ENCODE results near the gene SETD5. TPM values are rescaled to one million over a fixed set of nuclear protein-coding genes. Genes with fewer than 3 reads are reported as not detected.
A peak's percentile ranks its signal among the peaks of the same experiment; 100 is the strongest.

SETD5 gene
- total RNA-seq, 2 experiments from 2014 or later = 98.0 to 103 TPM

DNA sequence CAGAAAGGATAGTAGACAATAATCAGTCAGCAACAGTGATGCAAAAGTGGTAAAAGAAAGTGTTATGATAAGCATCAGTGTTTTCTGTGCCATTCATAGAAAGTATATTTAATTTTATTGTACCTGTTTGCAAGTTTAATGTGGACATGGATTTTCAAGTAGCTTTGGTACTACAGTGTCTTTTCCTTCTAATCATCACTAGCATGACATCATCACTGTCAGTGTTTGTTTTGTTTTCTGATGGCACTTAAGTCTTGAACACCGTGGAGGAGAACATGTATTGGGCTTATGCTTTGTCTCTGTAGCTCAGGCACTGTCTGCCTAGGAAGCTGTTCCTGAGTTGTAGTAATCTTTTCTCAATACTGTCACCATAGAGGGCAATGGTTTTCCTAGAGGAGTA lies 41.9 kb downstream of the SETD5 start:
- CTCF ChIA-PET = no interaction called here
- DNase-seq = no peak
- H3K36me3 Mint-ChIP-seq = peaks cover 62% of the 10 kb centered on the region
- no peaks in the 10 kb centered on the region for H3K27me3 Mint-ChIP-seq
- intact Hi-C loops (cut with micrococcal nuclease) = no loop called here
- POLR2A ChIA-PET = no interaction called here
- no peaks in the 10 kb centered on the region for H3K9me3 Mint-ChIP-seq
- peak overlapping the region; percentile 28 for H3K27ac Mint-ChIP-seq
- peaks cover 9% of the 10 kb centered on the region for H3K4me1 Mint-ChIP-seq (ENCODE audit: low read depth)
- no peak overlapping the region for H3K4me3 Mint-ChIP-seq

DNA sequence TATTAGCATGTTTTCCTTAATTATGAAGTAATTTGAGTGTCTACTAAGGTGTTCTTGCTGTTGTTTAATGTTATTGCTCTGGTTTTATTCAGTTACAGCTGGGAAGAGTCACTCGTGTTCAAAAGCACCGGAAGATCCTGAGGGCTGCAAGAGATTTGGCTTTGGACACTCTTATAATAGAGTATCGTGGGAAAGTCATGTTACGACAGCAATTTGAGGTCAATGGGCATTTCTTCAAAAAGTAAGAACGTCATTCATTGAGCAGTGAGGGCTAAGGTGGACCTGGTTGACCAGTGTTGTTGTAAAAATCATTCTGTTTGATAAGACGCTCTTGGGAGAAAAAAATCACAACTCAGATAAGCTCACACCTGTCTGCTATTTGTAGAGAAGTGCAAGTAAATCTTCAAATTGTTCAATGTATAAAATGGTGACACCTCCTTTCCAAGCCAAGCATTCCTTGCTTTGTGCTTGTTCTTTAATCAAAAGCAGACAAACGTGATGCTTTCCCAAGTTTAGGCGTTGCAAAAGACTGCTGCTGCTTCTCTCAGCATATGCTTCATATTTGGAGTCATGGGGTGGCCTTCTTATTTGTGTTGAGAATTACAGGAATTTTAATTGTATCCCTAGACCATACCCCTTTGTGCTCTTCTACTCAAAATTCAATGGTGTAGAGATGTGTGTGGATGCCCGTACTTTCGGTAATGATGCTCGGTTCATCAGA lies 44.2 kb downstream of the SETD5 start:
- Mint-ChIP-seq H3K36me3 (peaks cover 59% of the 10 kb centered on the region), H3K9me3 (no peaks in the 10 kb centered on the region), H3K27me3 (no peaks in the 10 kb centered on the region), H3K27ac (no peak overlapping the region), H3K4me1 (ENCODE audit: low read depth) (peaks cover 7% of the 10 kb centered on the region), H3K4me3 (no peak overlapping the region)
- POLR2A ChIA-PET = interaction anchor here (1.0 kb wide), 1 partner anchor 43 kb away, joined by 3 read pairs; no protein-coding TSS in a partner anchor
- CTCF ChIA-PET = no interaction called here
- intact Hi-C loops (cut with micrococcal nuclease) = no loop called here
- DNase-seq = no peak

DNA sequence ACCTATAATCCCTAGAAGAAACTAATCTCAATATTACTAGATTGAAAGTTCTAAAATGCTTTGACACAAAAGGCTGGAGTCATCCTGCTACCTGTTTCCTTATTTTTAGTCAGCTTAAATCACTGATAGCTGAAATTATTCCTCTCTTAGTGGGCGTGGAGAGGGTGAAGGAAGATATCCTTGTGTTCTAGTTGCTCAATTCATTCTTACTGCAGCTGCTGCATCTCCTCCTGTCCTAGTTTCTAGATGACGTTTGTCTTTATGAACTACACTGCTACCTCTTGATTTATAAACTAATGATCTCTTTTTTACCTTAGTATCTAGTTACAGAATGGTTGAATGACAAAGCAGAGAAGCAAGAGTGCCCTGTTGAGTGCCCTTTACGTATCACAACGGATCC lies 50.7 kb downstream of the SETD5 start:
- no peak for DNase-seq
- CTCF ChIA-PET = interaction anchor here (1.4 kb wide), 1 partner anchor 95 kb away, joined by 4 read pairs; no protein-coding TSS in a partner anchor
- POLR2A ChIA-PET = no interaction called here
- H3K36me3 Mint-ChIP-seq = peaks cover 56% of the 10 kb centered on the region
- H3K4me3 Mint-ChIP-seq = no peak overlapping the region
- H3K27me3 Mint-ChIP-seq = no peaks in the 10 kb centered on the region
- peaks cover 36% of the 10 kb centered on the region for H3K4me1 Mint-ChIP-seq (ENCODE audit: low read depth)
- intact Hi-C loops (cut with micrococcal nuclease) = no loop called here
- H3K9me3 Mint-ChIP-seq = no peaks in the 10 kb centered on the region
- peak overlapping the region; percentile 28 for H3K27ac Mint-ChIP-seq

DNA sequence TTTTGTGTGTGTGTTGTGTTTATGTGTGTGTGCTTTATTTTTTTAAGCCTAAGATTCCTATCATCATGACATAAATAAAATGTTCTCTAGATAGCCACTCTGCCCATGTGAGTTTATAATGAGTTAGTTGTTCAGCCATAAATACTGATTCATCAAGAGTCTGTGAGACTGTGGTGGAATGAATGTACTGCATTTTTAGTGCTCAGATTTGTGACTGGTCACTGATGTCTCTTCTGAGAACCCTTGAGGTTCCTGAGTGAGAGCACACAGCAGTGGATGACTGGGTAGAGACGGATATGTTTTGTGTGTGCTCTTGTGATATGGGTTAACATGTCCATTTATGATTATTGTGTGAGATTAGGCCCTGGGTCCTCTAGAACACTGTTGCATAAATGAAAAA lies 51.2 kb downstream of the SETD5 start:
- DNase-seq = no peak
- intact Hi-C loops (cut with micrococcal nuclease) = no loop called here
- no peak overlapping the region for H3K4me3 Mint-ChIP-seq
- peaks cover 55% of the 10 kb centered on the region for H3K36me3 Mint-ChIP-seq
- POLR2A ChIA-PET = no interaction called here
- H3K27ac Mint-ChIP-seq = peak overlapping the region; percentile 28
- peaks cover 38% of the 10 kb centered on the region for H3K4me1 Mint-ChIP-seq (ENCODE audit: low read depth)
- no peaks in the 10 kb centered on the region for H3K27me3 Mint-ChIP-seq
- H3K9me3 Mint-ChIP-seq = no peaks in the 10 kb centered on the region
- CTCF ChIA-PET = interaction anchor here (1.4 kb wide), 1 partner anchor 95 kb away, joined by 4 read pairs; no protein-coding TSS in a partner anchor

DNA sequence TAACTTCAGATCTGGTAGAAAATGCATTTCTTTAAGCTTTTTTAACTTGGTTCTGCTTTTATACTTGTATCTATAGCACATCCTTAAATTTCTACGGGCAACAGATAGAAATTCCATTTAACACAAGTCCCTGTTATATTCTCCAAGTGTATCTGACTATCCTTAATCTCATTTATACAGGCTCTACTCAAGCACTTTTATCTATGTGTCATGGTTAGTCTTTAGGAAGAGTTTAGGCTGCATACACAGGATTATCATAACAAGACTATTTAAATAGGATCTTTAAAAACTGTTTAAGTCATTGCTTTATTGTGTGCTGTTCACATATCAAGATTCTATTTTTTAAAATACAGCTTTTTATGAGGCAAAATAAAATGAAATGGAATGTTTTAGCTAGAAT lies 52.7 kb downstream of the SETD5 start:
- Mint-ChIP-seq H3K4me1 (ENCODE audit: low read depth) (peaks cover 38% of the 10 kb centered on the region), H3K36me3 (peaks cover 52% of the 10 kb centered on the region), H3K4me3 (no peak overlapping the region), H3K27me3 (no peaks in the 10 kb centered on the region), H3K9me3 (no peaks in the 10 kb centered on the region), H3K27ac (no peak overlapping the region)
- POLR2A ChIA-PET = interaction anchor here (1.0 kb wide), 1 partner anchor 55 kb away, joined by 3 read pairs; no protein-coding TSS in a partner anchor
- intact Hi-C loops (cut with micrococcal nuclease) = no loop called here
- no peak for DNase-seq
- CTCF ChIA-PET = no interaction called here

DNA sequence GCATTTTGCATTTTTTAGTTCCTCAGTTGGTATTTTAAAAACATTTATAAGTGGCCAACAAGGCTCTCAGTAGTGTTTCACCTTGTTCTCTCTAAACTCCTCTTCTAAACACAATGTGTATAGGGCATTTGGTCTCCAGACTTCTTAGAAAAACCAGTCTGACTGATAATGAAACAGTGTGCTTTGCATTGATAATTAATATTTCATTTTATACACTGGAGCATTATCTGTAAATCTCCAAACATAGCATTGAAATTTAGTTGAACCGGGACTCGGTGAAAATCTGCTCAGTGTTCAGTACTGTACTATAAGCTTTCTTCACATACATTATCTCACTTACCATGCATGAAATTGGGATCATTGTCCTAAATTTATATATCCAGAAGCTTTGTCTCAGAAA lies 53.6 kb downstream of the SETD5 start:
- ChIA-PET CTCF (interaction anchor here (0.9 kb wide), 1 partner anchor 97 kb away, joined by 4 read pairs; no protein-coding TSS in a partner anchor), POLR2A (interaction anchor here (1.0 kb wide), 1 partner anchor 55 kb away, joined by 3 read pairs; no protein-coding TSS in a partner anchor)
- H3K4me1 Mint-ChIP-seq (ENCODE audit: low read depth) = peaks cover 38% of the 10 kb centered on the region
- no peak for DNase-seq
- no peaks in the 10 kb centered on the region for H3K9me3 Mint-ChIP-seq
- H3K4me3 Mint-ChIP-seq = no peak overlapping the region
- H3K27me3 Mint-ChIP-seq = no peaks in the 10 kb centered on the region
- intact Hi-C loops (cut with micrococcal nuclease) = no loop called here
- no peak overlapping the region for H3K27ac Mint-ChIP-seq
- peaks cover 54% of the 10 kb centered on the region for H3K36me3 Mint-ChIP-seq

DNA sequence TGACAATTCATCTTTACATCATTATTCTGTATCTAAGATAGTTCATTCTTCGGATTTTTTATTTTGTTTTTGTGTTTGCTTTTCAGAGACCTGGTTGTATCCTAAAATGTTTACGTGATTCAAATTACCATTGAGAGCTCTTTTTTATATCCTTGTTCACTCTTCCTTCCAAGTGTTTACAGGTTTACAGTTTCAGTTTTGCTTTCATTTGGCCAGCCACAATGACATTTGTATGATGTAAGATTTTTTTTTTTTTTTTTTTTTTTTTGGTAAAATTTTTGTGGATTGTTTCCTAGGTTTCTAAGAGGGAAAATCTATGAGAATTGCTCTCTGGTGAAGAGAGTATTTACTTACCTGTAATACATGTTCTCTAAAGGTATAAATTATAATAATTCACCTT lies 55.0 kb downstream of the SETD5 start:
- intact Hi-C loops (cut with micrococcal nuclease) = loop anchor here (1.0 kb wide), 1 partner anchor 55 kb away; the partner anchor contains the start of gene SETD5

DNA sequence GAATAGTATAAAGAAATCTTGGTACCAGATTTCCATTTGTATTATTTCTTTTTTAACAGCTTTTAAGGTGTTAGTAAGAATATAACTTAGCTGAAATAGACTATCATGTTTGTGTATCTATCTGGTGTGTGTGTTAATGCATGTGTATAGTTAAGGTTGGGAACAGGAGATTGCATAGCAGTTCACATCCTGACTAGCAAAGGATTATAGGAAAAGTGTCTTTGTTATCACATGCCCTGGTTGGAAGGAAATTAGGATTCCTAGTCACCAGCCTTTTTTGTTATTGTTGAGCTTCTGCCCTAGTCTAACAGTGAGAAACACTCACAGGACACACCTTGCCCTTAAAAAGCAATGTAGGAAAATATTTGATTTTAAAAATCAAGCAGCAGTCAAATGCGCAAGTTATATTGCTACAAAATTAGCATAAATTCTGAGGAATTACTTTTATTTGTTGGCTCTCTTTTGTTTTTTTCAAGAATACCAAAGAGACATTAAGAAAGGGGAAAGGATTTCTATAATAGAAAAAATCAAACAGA lies 58.2 kb downstream of the SETD5 start:
- ChIA-PET CTCF (interaction anchor here (0.8 kb wide), 1 partner anchor 48 kb away, joined by 5 read pairs; no protein-coding TSS in a partner anchor), POLR2A (no interaction called here)
- H3K27me3 Mint-ChIP-seq = no peaks in the 10 kb centered on the region
- intact Hi-C loops (cut with micrococcal nuclease) = no loop called here
- H3K36me3 Mint-ChIP-seq = peaks cover 23% of the 10 kb centered on the region
- H3K27ac Mint-ChIP-seq = no peak overlapping the region
- H3K9me3 Mint-ChIP-seq = no peaks in the 10 kb centered on the region
- no peak for DNase-seq
- peaks cover 22% of the 10 kb centered on the region for H3K4me1 Mint-ChIP-seq (ENCODE audit: low read depth)
- H3K4me3 Mint-ChIP-seq = no peak overlapping the region

More for the DNA sequence above, 55.0 kb downstream of the SETD5 start:
- DNase-seq = no peak
- ChIA-PET CTCF (no interaction called here), POLR2A (interaction anchor here (0.7 to 1.2 kb wide), 2 partner anchors 53 to 56 kb away, joined by 3 read pairs; no protein-coding TSS in a partner anchor)
- H3K27me3 Mint-ChIP-seq = no peaks in the 10 kb centered on the region
- peaks cover 46% of the 10 kb centered on the region for H3K36me3 Mint-ChIP-seq
- no peak overlapping the region for H3K4me3 Mint-ChIP-seq
- peaks cover 38% of the 10 kb centered on the region for H3K4me1 Mint-ChIP-seq (ENCODE audit: low read depth)
- peak overlapping the region; percentile 87 for H3K27ac Mint-ChIP-seq
- no peaks in the 10 kb centered on the region for H3K9me3 Mint-ChIP-seq

DNA sequence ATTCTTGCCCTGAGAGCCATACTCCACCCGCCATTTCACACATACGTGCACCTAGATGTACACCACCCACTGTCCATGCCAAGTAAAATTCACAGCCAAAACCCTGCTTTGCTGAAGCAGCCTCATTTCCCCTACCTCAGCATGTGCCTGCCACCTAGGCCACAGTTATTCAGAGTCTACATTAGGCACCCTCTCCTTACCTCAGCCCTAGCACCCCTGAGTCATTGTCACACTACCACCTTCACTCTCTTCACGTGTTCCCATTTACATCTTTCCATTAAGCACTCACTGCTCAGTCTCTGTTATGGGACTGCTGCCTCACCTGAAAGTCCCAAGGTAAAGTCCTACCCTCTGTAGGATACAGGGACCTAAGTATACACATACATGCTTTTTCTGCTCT lies 70.0 kb downstream of the SETD5 start:
- Mint-ChIP-seq H3K27ac (peak overlapping the region; percentile 7), H3K4me1 (ENCODE audit: low read depth) (peaks cover 15% of the 10 kb centered on the region), H3K27me3 (no peaks in the 10 kb centered on the region), H3K9me3 (no peaks in the 10 kb centered on the region), H3K4me3 (no peak overlapping the region), H3K36me3 (peaks cover 54% of the 10 kb centered on the region)
- DNase-seq = no peak
- ChIA-PET CTCF (no interaction called here), POLR2A (no interaction called here)
- intact Hi-C loops (cut with micrococcal nuclease) = loop anchor here (5.0 kb wide), 1 partner anchor 35 kb away; no protein-coding TSS in a partner anchor

DNA sequence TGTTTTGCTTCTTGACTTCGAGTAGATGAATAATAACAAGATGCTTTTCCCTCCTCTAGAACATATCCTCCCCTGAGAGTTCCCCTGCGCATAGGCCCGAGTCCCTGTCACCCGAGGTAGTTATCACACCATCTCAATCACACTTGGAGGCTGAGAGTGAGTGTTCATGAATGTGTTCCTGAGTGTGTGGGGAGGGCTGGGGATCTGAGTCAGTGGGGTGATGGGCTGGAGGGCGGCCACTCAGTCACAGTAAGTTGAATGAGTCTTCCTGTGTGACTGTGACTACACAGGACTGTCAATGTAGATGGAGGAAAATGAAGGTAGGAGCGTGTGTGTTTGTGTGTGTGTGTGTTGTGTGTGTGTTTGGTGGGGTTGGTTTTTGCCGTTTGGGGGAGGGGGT lies 71.0 kb downstream of the SETD5 start:
- POLR2A ChIA-PET = no interaction called here
- intact Hi-C loops (cut with micrococcal nuclease) = loop anchor here (5.0 kb wide), 1 partner anchor 36 kb away; no protein-coding TSS in a partner anchor
- Mint-ChIP-seq H3K36me3 (peaks cover 64% of the 10 kb centered on the region), H3K9me3 (no peaks in the 10 kb centered on the region), H3K4me3 (no peak overlapping the region), H3K4me1 (ENCODE audit: low read depth) (peaks cover 15% of the 10 kb centered on the region), H3K27ac (peak overlapping the region; percentile 23), H3K27me3 (no peaks in the 10 kb centered on the region)
- CTCF ChIA-PET = interaction anchor here (0.6 kb wide), 1 partner anchor 32 kb away, joined by 6 read pairs; no protein-coding TSS in a partner anchor
- DNase-seq = peak; percentile 51

DNA sequence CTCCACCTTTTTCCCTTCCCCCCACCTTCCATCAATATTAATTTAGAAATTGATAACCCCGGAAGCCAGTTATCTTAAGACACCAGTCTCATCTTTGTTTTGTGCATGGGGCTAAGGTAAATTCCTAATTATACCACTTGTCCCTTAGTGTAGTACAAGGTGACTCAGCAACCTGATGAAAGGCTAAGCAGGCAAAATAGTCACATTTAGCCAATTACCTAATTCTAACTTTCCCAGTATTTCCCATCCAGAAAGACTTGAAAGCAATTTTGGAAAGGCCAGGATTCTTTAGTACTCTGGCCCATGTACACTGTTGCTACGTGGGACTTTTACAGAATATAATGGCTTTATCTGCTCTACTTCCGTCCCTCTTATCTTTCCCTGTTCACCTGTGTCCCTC lies 72.6 kb downstream of the SETD5 start:
- H3K27ac Mint-ChIP-seq = no peak overlapping the region
- POLR2A ChIA-PET = no interaction called here
- CTCF ChIA-PET = no interaction called here
- peaks cover 15% of the 10 kb centered on the region for H3K4me1 Mint-ChIP-seq (ENCODE audit: low read depth)
- no peak overlapping the region for H3K4me3 Mint-ChIP-seq
- no peaks in the 10 kb centered on the region for H3K27me3 Mint-ChIP-seq
- peaks cover 70% of the 10 kb centered on the region for H3K36me3 Mint-ChIP-seq
- intact Hi-C loops (cut with micrococcal nuclease) = loop anchor here (5.0 kb wide), 1 partner anchor 38 kb away; no protein-coding TSS in a partner anchor
- DNase-seq = no peak
- H3K9me3 Mint-ChIP-seq = no peaks in the 10 kb centered on the region

DNA sequence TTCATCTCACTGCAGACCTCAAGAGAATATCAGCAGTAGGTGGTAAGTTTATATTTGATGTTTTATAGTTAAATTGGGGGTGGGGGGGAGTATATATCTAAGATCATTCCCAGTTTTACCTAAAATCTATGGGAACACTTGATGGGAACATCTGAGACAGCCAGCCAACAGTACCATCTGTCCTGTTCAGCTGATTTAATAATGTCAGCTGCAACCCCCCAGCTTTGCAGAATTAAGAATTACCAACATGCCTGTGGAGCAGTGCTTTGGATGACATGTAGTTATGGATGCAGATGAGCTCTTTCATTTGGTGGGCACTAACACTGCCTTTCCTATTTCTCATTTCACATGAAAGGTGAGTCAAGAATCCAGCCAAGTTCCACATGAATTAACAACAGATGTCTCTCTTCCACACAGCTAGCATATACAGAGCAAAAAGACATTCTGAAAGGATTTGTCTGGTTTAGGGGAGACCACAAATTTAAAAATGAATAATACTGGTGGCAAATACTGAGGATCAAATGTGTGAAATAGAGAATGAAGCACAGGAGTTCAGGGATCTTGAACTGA lies 76.2 kb downstream of the SETD5 start:
- CTCF ChIA-PET = no interaction called here
- Mint-ChIP-seq H3K27me3 (no peaks in the 10 kb centered on the region), H3K27ac (no peak overlapping the region), H3K9me3 (no peaks in the 10 kb centered on the region), H3K4me1 (ENCODE audit: low read depth) (peaks cover 2% of the 10 kb centered on the region), H3K4me3 (no peak overlapping the region), H3K36me3 (peaks cover 73% of the 10 kb centered on the region)
- intact Hi-C loops (cut with micrococcal nuclease) = no loop called here
- POLR2A ChIA-PET = no interaction called here
- DNase-seq = no peak
